Stimulated activated CD4-positive, alpha-beta T cell treated with anti-CD3 and anti-CD28 coated beads, TNF-alpha, amount 100 ng/mL, for 24 hours (primary cell): Measurements from ENCODE around the gene SLC7A14.

Experiments
- DNase-seq, 3 experiments: peaks; one replicate each; pipeline ENCODE4 v3.0.0-alpha.2; 2020; ENCODE audit warnings: low read depth in 3 of 3

The SLC7A14 gene

GRCh38 chr3:170534227-170534626, 51.6 kb downstream of the SLC7A14 start:
- DNase-seq = no peak

GRCh38 chr3:170532573-170532972, 53.3 kb downstream of the SLC7A14 start:
- DNase-seq = no peak

- DNase-seq = no peak
Observed at GRCh38 chr3:170531657-170532335, 54.1 kb downstream of the SLC7A14 start.

GRCh38 chr3:170531054-170531453, 54.8 kb downstream of the SLC7A14 start:
- no peak for DNase-seq

GRCh38 chr3:170529912-170530311, 56.0 kb downstream of the SLC7A14 start:
- no peak for DNase-seq

GRCh38 chr3:170529346-170529745, 56.5 kb downstream of the SLC7A14 start:
- DNase-seq = no peak

GRCh38 chr3:170528726-170529125, 57.1 kb downstream of the SLC7A14 start:
- DNase-seq = no peak

- no peak for DNase-seq
Observed at GRCh38 chr3:170524073-170524472, 61.8 kb downstream of the SLC7A14 start.

GRCh38 chr3:170523248-170523647, 62.6 kb downstream of the SLC7A14 start:
- no peak for DNase-seq

- no peak for DNase-seq
Observed at GRCh38 chr3:170522201-170522600, 63.7 kb downstream of the SLC7A14 start.

GRCh38 chr3:170520996-170521395, 64.9 kb downstream of the SLC7A14 start:
- no peak for DNase-seq

GRCh38 chr3:170517242-170517945, 68.5 kb downstream of the SLC7A14 start:
- DNase-seq = no peak

- DNase-seq = no peak
Observed at GRCh38 chr3:170513642-170514041, 72.2 kb downstream of the SLC7A14 start.

- DNase-seq = no peak
Observed at GRCh38 chr3:170511371-170511770, 74.5 kb downstream of the SLC7A14 start.

- no peak for DNase-seq
Observed at GRCh38 chr3:170508839-170509238, 77.0 kb downstream of the SLC7A14 start.

GRCh38 chr3:170508291-170508690, 77.6 kb downstream of the SLC7A14 start:
- DNase-seq = no peak

- DNase-seq = no peak
Observed at GRCh38 chr3:170507063-170507462, 78.8 kb downstream of the SLC7A14 start.

GRCh38 chr3:170506556-170506955, 79.3 kb downstream of the SLC7A14 start:
- no peak for DNase-seq

- DNase-seq = no peak
Observed at GRCh38 chr3:170502297-170502696, 83.6 kb downstream of the SLC7A14 start.

- DNase-seq = no peak
Observed at GRCh38 chr3:170500995-170501394, 84.9 kb downstream of the SLC7A14 start.

- no peak for DNase-seq
Observed at GRCh38 chr3:170500462-170500861, 85.4 kb downstream of the SLC7A14 start.

GRCh38 chr3:170499562-170500156, 86.2 kb downstream of the SLC7A14 start:
- DNase-seq = no peak
